ENCODE measurements around the gene CD109.

GRCh38 chr6:73823046-73823735 lies 127.2 kb downstream of the CD109 start:
- no peak for TF ChIP-seq POLR2A (IDR thresholded peaks at IDR 0.05)
- TF ChIP-seq CTCF (IDR thresholded peaks at IDR 0.05) = no peak

All from adrenal gland (tissue), 5 donors.